Renal cortical epithelial cell (primary cell): ENCODE results near the gene GSK3A. TPM values are rescaled to one million over a fixed set of nuclear protein-coding genes. Genes with fewer than 3 reads are reported as not detected.

Experiments used
- DNase-seq: peaks from one replicate; pipeline ENCODE4 v3.0.0-alpha.2; 2011; ENCODE audit warnings: low read depth
- total RNA-seq: library from RNA; depleted of rRNA; stranded (reverse); fragments of >200 nt; gene quantifications from 2 replicates; pipeline ENCODE4 v1.2.3, GENCODE V29; 2014

The GSK3A gene
- total RNA-seq, 1 donor from 2014 or later, result 44.8 TPM

GRCh38 chr19:42249149-42249750, 6.8 kb upstream of the GSK3A start:
- DNase-seq, result no peak

- DNase-seq, result no peak
Observed at GRCh38 chr19:42248270-42249148, 6.1 kb upstream of the GSK3A start.

DNA sequence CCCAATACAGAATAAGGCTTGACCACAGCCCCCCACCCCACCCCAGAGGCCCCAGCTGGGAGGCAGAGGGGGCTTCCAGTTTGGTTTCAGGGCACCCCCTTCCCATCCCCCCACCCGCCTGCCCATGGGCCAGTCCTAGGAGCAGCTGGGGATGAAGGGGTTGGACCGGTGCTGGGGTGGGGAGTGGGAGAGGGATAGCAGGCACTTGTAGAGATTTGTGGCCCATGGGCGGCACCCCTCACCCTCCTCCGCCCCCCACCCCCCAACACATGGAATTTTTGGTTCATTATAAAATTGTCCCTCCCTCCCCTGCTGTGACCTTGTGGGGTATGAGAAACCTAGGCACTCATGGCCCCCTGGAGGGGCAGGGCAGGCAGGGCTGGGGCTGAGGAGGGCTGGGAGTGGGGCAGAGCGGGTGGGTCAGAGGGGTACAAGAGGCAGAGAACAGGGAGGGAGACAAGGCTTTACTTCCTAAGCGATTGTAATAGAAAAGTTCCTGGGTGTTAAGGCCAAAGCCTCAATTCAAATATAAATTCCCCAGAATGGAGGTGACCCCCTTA, 5.3 kb upstream of the GSK3A start:
- no peak for DNase-seq

- DNase-seq, result no peak
Observed at GRCh38 chr19:42246922-42247639, 4.7 kb upstream of the GSK3A start.

- peak; percentile 43 for DNase-seq
Observed at GRCh38 chr19:42246143-42246921, 3.9 kb upstream of the GSK3A start.

GRCh38 chr19:42245231-42245630, 2.8 kb upstream of the GSK3A start:
- no peak for DNase-seq

GRCh38 chr19:42244347-42245220, 2.2 kb upstream of the GSK3A start:
- peak; percentile 86 for DNase-seq

- DNase-seq, result no peak
Observed at GRCh38 chr19:42242069-42242511, 312 bp downstream of the GSK3A start.

GRCh38 chr19:42241279-42241678, 1.1 kb downstream of the GSK3A start:
- DNase-seq, result no peak

GRCh38 chr19:42239544-42240220, 2.7 kb downstream of the GSK3A start:
- DNase-seq, result no peak

DNA sequence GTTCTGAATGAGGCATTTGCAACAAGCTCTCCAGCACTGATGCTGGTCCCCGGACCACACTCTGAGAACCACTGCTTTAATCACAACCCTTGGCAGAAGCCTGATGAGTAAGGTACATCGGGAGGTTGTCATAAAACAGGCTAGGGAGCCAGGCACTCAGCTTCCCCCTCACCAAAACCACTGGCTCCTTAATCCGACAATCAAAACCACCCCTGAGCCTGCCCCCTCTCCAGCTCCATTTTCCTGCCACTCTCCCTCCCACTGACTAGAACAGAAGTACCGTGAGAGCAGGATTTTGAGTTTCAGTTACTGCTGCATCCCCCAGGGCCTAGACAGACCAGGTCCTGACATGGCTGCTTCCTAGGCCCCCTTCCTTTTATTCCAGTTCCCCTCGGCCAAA, 7.2 kb downstream of the GSK3A start:
- no peak for DNase-seq

DNA sequence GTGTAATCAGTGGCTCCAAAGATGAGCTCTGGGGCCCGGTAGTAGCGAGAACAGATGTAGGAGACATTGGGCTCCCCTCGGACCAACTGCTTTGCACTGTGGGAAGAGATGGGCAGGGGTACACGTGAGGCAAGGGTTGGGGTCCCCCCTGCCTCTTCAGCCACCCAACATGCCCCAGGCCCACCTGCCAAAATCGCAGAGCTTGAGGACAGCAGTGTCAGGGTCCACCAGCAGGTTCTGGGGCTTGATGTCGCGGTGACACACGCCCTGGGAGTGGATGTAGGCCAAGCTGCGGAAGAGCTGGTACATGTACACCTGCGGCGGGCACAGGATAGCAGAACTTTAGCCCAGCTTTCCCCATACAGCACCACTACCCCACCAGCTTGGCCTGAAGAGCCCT, 8.0 kb downstream of the GSK3A start:
- DNase-seq, result no peak

- DNase-seq, result no peak
Observed at GRCh38 chr19:42233678-42234292, 8.6 kb downstream of the GSK3A start.

DNA sequence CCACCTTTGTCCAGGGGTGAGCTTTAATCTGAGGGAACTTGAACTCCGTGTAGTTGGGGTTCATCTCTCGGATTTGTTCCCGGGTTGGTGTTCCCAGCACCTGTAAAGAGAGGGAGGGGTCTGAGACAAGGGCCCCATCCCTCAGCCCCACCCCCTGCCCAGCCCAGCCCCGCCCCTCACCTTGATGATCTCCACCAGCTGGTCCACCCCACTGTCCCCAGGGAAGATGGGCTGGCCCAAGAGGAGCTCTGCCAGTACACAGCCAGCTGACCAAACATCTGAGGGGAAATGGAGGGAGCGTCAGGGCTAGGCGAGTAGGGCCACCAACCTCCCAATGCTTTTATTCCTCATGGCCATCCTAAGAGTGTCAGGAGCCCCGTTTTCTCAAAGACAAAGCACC, 9.3 kb downstream of the GSK3A start:
- DNase-seq, result no peak

DNA sequence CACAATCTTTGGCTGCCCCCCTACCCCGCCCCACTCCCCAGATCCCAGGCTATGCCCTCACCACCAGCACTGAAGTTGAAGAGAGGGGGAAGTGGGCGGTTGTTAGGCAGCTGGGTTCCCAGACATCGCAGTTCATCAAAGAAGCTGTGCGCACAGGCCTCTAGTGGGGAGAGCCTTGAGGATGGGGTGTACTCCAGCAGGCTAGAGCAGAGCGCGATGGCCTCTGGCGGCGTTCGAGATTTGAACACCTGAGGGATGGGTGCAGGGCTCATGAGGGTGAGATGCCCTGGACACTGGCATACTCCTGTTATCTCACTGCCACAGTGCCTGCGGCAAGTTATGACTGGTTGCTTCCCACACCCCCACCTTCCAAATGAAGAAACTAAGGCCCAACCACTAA, 10.0 kb downstream of the GSK3A start:
- no peak for DNase-seq

- DNase-seq, result no peak
Observed at GRCh38 chr19:42230571-42230970, 11.8 kb downstream of the GSK3A start.

- no peak for DNase-seq
Observed at GRCh38 chr19:42229855-42230351, 12.5 kb downstream of the GSK3A start.

GRCh38 chr19:42229301-42229854, 13.0 kb downstream of the GSK3A start:
- DNase-seq, result no peak

DNA sequence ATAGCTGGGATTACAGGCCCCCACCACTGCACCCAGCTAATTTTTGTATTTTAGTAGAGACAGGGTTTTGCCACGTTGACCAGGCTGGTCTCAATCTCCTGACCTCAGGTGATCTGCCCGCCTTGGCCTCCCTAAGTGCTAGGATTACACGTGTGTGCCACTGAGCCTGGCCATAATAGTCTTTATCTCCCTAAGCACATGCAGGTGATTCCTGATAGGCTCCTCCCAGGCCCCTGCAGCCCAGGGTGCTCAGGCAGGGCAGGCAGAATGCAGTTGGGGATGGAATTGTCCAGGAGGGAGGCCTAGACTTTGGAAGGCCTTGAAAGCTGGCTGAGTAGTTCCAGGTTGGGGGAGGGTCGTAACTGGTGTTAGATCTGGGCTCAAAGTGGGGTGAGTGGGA, 13.8 kb downstream of the GSK3A start:
- no peak for DNase-seq
